ENCODE results near the gene FCRL1.

- TF ChIP-seq CREB1 (IDR thresholded peaks at IDR 0.05; ENCODE audit: low read depth) (no peak), RAD21 (IDR thresholded peaks at IDR 0.05; ENCODE audit: low read depth) (no peak), EGR1 (IDR thresholded peaks at IDR 0.05) (no peak), YY1 (IDR thresholded peaks at IDR 0.05; ENCODE audit: low read depth) (no peak), TAF1 (IDR thresholded peaks at IDR 0.05; ENCODE audit: low read depth) (no peak), FOXM1 (IDR thresholded peaks at IDR 0.05; ENCODE audit: borderline replicate concordance, low read depth) (no peak), REST (IDR thresholded peaks at IDR 0.05; ENCODE audit: low read depth) (no peak), EP300 (IDR thresholded peaks at IDR 0.05; ENCODE audit: borderline replicate concordance) (no peak), ZBTB7A (IDR thresholded peaks at IDR 0.05; ENCODE audit: low read depth) (no peak), CEBPB (IDR thresholded peaks at IDR 0.05) (no peak), NFIC (IDR thresholded peaks at IDR 0.05) (no peak)
- TF ChIP-seq, protein P1, sequence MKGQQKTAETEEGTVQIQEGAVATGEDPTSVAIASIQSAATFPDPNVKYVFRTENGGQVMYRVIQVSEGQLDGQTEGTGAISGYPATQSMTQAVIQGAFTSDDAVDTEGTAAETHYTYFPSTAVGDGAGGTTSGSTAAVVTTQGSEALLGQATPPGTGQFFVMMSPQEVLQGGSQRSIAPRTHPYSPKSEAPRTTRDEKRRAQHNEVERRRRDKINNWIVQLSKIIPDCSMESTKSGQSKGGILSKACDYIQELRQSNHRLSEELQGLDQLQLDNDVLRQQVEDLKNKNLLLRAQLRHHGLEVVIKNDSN (IDR thresholded peaks at IDR 0.05): no peak
These were observed 42.9 kb downstream of the FCRL1 start, which contains the start of gene FCRL2 for GRCh38 chr1:157776971-157777391.

Measured in Ishikawa (cell line).